Lower leg skin (tissue), 3 donors: ENCODE results near the gene CDH26.

Experiments used
- CTCF ChIP-seq, 3 donors: fragments of 450-650 bp; IDR thresholded peaks; one replicate each; pipeline ENCODE4 v1.5.1; 2016; ENCODE audit warnings: antibody characterized with exemption in 3 of 3, mild to moderate bottlenecking in 3 of 3, moderate library complexity in 2 of 3
- POLR2A ChIP-seq, 2 donors: fragments of 450-650 bp; IDR thresholded peaks; one replicate each; pipeline ENCODE4 v1.6.1; 2016 to 2017; ENCODE audit warnings: antibody characterized with exemption in 2 of 2, mild to moderate bottlenecking in 1 of 2, moderate library complexity in 1 of 2

DNA sequence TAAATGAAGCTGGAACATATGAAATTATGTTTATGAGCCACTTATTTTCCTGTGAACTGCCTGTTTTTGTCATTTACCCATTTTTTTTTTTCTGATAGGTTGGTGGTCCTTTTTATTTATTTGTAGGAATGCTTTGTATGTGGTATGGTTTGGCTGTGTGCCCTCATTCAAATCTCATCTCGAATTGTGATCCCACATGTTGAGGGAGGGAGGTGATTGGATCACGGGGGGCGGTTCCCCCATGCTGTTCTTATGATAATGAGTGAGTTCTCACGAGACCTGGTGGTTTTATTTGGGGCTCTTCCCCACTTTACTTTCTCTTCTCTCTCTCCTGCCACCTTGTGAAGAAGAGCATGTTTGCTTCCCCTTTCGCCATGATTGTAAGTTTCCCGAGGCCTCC, 77.3 kb downstream of the CDH26 start:
- TF ChIP-seq CTCF (IDR thresholded peaks at IDR 0.05) = no peak
- no peak for TF ChIP-seq POLR2A (IDR thresholded peaks at IDR 0.05)
